ENCODE data around the gene DOP1B.

Gene DOP1B

GRCh38 chr21:36179145-36179544 is 22.5 kb downstream of the DOP1B start:
- DNase-seq (ENCODE audit: extremely low read depth, low read depth), result no peak
- TF ChIP-seq CTCF (IDR thresholded peaks at IDR 0.05; ENCODE audit: low read depth, low read length), result no peak

- TF ChIP-seq CTCF (IDR thresholded peaks at IDR 0.05; ENCODE audit: low read depth, low read length), result no peak
- no peak for DNase-seq (ENCODE audit: extremely low read depth, low read depth)
Observed at GRCh38 chr21:36180963-36181362, 24.3 kb downstream of the DOP1B start.

- TF ChIP-seq CTCF (IDR thresholded peaks at IDR 0.05; ENCODE audit: low read depth, low read length), result no peak
- DNase-seq (ENCODE audit: extremely low read depth, low read depth), result no peak
Observed at GRCh38 chr21:36183144-36183795, 26.6 kb downstream of the DOP1B start.

- DNase-seq (ENCODE audit: extremely low read depth, low read depth), result no peak
- no peak for TF ChIP-seq CTCF (IDR thresholded peaks at IDR 0.05; ENCODE audit: low read depth, low read length)
Observed at GRCh38 chr21:36184545-36184944, 27.9 kb downstream of the DOP1B start.

GRCh38 chr21:36185523-36185922 is 28.9 kb downstream of the DOP1B start:
- TF ChIP-seq CTCF (IDR thresholded peaks at IDR 0.05; ENCODE audit: low read depth, low read length), result no peak
- no peak for DNase-seq (ENCODE audit: extremely low read depth, low read depth)

GRCh38 chr21:36186081-36186480 is 29.5 kb downstream of the DOP1B start:
- no peak for DNase-seq (ENCODE audit: extremely low read depth, low read depth)
- TF ChIP-seq CTCF (IDR thresholded peaks at IDR 0.05; ENCODE audit: low read depth, low read length), result no peak

GRCh38 chr21:36186506-36187399 is 30.1 kb downstream of the DOP1B start:
- TF ChIP-seq CTCF (IDR thresholded peaks at IDR 0.05; ENCODE audit: low read depth, low read length), result no peak
- no peak for DNase-seq (ENCODE audit: extremely low read depth, low read depth)
